Measurements from ENCODE around the gene OPCML. TPM values are rescaled to one million over a fixed set of nuclear protein-coding genes. Genes with fewer than 3 reads are reported as not detected.
A peak's percentile ranks its signal among the peaks of the same experiment; 100 is the strongest.

Gene OPCML
- polyA plus RNA-seq, 4 donors = 14.9 to 18.5 (median 15.9) TPM

DNA sequence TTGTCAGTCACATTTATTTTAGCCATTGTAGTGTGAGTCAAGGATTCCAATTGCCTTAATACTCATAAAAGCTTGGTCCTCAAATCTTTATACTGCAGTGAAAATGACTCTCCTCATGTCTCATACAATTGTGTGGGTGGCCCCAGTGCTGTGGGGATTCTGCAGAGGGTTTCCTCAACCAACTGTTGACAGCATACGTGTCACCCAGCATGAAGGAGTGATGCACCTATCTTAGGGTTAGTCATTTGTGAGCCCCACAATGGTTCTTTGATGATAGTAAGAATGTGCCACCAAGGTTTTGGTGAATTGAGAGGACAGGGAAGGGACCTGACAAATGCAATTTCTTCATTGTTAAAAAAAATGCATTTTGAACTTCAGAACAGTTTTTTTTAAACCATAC is 1046.2 kb downstream of the OPCML start:
- DNase-seq (ENCODE audit: low read depth in 4 of 4, low spot score in 3 of 4) = no peak

- no peak for DNase-seq (ENCODE audit: low read depth in 4 of 4, low spot score in 3 of 4)
These were observed 1057.3 kb downstream of the OPCML start for GRCh38 chr11:132475026-132475425.

DNA sequence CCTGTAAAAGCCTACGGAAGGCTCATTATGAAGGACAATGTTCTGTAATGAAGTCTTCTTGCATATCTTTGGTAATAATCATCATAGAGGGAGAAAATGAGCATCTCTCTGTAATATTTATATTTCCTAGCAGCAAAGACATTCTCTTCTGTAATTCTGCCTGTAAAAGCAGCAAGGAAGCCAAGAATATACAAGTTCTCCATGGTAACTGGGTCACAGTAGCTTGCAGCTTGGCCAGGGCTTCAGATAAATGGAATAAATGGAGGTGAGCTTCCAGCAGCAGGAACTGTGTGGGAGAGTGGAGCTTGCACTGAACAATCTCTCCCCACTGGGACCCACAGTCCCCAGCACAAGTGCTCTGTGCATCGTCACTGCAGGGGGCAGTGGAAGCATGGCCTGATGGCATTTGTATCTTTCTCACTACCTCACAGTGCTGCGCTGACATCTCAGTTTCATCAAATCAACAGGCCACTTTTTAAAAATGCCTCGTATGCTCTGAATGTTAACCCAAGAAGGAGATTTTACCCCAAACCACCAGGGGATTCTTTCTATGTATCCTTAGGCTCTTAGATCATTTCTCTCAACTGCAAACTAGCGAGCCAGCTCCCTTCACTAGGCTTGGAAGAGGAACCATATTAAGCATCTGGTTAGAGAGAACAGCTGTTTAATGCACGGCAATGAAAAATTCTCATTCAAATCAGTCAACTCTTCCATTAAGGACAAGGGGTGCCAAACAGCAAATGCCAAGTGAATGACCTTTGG is 1059.7 kb downstream of the OPCML start:
- no peak for DNase-seq (ENCODE audit: low read depth in 4 of 4, low spot score in 3 of 4)

- no peak for DNase-seq (ENCODE audit: low read depth in 4 of 4, low spot score in 3 of 4)
These were observed 1060.8 kb downstream of the OPCML start for GRCh38 chr11:132471466-132471865.

GRCh38 chr11:132466983-132467382 is 1065.3 kb downstream of the OPCML start:
- DNase-seq (ENCODE audit: low read depth in 4 of 4, low spot score in 3 of 4) = no peak

DNA sequence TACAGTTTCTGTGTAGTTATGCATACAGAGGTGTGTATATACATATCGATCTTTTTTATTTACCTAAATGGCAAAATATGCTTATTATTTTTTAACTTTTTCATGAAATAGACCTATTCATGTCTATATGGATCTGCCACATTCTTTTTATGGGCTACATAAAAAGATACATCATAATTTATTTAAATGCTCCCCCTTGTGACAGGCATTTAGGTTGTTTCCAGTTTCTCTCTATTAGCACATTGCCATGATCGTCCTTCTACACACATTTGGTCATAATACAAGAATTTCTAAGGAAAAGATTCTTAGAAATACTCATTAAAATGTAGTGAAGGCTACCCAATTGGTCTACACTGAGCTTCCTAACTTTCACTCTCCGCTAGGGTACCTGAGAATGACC is 1067.4 kb downstream of the OPCML start:
- DNase-seq (ENCODE audit: low read depth in 4 of 4, low spot score in 3 of 4) = no peak

DNA sequence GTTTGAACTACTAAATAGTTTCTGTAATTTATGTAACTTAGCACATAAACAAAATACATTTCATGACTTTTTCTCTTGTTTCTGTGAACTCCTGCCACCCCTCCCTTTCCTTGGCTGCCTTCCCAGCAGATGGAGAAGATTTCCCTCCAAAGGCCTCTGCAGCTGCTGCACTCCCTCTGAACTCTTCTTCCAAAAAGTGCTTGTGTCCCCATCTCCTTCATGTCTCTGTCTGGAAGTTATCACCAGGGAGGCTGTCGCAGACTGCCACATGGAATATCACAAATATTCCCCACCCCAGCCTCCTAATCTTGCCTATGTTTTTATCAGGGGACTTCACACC is 1068.3 kb downstream of the OPCML start:
- peak; percentile 56 to 82 (median 77) for DNase-seq (ENCODE audit: low read depth in 4 of 4, low spot score in 3 of 4)

DNA sequence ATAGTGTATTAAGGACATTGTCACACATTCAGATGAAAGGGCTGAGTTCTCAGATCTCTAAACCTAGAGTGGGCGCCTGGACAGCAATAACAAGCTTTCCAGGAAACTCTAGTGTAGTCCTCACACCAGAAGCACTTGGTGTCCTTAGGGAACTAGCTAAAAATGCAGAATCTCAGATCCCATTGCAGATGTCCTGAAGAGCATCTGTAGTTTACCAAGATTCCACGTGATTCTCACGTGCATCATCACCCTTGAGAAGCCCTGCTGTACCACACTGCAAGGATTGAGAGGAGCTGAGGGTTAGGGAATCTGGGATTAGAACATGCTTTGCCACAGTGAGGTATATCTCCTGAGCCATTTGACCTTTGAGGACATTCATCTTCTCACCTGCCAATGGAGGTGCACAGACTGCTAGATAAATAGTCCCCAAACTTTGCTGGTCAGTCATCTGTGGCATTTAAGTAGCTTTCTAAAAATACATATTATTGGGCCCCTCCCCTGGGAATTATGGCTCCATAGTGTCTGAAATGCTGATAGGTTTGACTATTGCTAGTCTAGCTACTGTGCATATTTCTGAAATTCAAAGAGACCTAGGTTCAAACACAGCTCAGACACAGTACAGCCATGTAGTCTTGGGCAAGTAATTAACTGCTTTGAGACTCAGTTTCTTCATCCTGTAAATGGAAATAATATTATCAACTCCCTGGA is 1068.9 kb downstream of the OPCML start:
- no peak for DNase-seq (ENCODE audit: low read depth in 4 of 4, low spot score in 3 of 4)

- no peak for DNase-seq (ENCODE audit: low read depth in 4 of 4, low spot score in 3 of 4)
These were observed 1072.6 kb downstream of the OPCML start for GRCh38 chr11:132459736-132460135.

DNA sequence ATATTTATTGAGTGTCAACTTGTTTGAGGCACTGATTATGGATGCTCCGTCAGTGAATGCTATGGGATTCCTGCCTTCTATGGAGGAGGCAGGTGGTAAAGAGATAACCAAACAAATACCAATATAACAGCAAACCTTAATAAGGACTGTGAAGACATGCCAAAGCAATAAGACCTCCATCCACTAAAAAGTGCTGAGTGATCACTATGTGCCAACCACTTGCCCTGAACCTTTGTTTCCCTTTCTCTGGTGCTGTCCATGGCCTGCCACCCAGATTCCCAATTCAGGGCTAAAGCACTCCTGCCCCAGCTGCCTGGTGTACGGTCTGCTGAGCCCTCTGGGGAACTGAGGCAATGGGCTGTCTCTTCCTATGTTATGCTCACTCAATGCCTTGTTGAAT is 1074.9 kb downstream of the OPCML start:
- no peak for DNase-seq (ENCODE audit: low read depth in 4 of 4, low spot score in 3 of 4)

DNA sequence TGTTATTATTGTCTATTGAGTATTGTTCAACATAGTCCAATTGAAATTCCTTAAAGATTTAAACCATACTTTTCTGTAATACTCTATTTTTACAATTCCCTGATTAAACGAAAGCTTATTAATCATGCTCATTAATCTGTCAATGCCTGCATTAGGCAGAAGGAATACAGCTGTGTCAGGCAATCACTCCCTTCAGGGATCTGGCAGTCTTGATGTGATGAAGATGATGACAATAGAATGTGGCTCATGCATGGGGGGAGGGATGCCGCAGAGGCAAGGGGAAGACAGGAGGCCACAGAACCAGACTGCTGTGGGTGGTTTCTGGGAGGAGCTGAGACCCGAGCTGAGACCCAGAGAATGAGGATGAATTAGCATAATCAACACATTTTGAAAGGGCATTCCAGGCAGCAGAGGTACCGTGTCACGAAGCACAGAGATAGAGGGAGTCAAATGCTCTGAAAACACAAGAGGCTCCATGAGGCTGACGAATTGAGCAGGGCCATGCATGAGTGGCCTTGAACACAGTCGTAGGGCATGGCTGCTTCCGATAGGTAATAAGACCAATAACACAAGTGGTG is 1075.5 kb downstream of the OPCML start:
- DNase-seq (ENCODE audit: low read depth in 4 of 4, low spot score in 3 of 4) = no peak

DNA sequence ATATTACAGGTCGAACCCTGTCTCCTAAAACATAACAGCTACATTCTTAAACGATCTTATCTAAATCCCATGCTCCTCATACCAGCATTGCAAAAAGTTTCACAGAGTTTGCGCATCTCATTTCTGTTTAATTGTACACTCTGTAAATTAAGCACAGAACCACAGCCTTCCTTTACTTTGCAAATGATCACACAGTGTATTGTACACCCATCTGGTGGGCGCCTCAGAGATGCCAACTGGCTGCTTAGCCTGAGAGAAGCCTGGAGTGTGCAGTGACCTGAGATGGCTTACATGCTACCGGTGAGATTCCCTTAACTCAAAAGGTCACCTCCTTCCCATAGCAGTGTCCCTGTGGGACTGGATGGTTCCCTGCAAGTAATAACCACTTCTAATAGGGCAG is 1077.3 kb downstream of the OPCML start:
- DNase-seq (ENCODE audit: low read depth in 4 of 4, low spot score in 3 of 4) = no peak

- no peak for DNase-seq (ENCODE audit: low read depth in 4 of 4, low spot score in 3 of 4)
These were observed 1078.9 kb downstream of the OPCML start for GRCh38 chr11:132453406-132453805.

- no peak for DNase-seq (ENCODE audit: low read depth in 4 of 4, low spot score in 3 of 4)
These were observed 1079.7 kb downstream of the OPCML start for GRCh38 chr11:132452616-132453015.

GRCh38 chr11:132451942-132452601 is 1080.2 kb downstream of the OPCML start:
- peak in 1 of 4 donors; percentile 20 for DNase-seq (ENCODE audit: low read depth in 4 of 4, low spot score in 3 of 4)

DNA sequence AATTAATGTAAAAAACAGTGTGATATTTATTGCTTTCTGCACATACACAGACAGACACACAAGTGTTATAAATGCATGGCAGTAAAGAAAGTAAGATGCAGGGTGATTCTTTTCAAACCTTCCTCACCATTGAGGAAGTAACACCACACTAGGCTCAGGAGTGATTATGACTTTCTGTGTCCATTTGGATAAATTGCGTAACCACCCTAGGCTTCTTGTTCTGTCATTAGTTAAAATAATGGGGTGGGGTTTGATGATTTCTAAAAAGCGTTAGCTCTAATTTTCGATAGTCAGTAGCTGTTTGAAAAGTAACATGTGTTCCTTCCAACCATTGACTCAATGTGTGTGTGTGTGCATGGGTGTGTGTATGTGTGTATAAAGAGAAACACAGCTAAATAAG is 1081.7 kb downstream of the OPCML start:
- no peak for DNase-seq (ENCODE audit: low read depth in 4 of 4, low spot score in 3 of 4)

- DNase-seq (ENCODE audit: low read depth in 4 of 4, low spot score in 3 of 4) = no peak
These were observed 1083.8 kb downstream of the OPCML start for GRCh38 chr11:132448334-132448995.

- no peak for DNase-seq (ENCODE audit: low read depth in 4 of 4, low spot score in 3 of 4)
These were observed 1084.5 kb downstream of the OPCML start for GRCh38 chr11:132447761-132448160.

- no peak for DNase-seq (ENCODE audit: low read depth in 4 of 4, low spot score in 3 of 4)
These were observed 1086.4 kb downstream of the OPCML start for GRCh38 chr11:132445859-132446291.

DNA sequence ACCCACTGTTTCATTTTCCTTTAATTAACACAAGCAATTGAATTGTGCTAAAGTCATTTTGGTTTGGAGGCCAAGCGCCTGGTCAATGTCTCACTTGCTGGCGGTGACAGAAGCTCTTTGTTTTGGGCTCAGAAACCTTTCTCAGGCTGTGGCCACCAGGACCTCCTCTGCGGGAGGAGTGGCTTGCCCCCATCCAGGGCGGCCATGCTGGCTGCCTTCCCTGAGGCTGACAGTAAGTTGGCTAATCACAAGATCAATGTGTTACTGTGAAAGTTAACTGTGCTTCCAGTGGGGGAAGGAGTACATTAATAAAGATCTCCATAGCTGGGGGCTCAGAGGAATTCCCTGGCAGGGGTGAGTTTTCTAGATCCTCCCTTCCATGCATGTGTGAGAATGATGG is 1087.4 kb downstream of the OPCML start:
- DNase-seq (ENCODE audit: low read depth in 4 of 4, low spot score in 3 of 4) = no peak

DNA sequence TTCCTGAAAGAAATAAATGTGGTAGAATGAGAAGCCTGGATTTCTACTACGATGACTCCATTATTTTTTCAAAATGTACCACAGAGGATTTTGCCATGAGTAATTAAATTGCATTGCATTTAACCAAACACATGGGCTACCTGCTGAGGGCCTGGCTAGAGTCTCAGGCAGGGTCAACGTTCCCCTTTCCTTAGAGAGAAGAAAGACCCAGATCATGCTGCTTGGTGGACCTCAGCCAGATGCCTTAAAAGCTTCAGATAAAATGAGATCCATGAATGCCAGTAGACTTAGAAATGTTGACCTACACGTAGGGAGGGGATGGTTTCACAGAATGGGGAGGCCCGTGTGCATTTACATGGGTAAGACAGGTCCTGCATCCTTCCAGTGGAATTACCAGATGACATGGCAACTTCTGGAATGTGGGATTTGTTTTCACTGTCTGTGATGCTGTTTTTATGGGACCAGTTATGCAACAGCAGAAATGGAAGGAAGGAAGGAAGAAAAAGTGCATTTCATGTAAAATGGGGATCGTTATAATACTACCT is 1092.5 kb downstream of the OPCML start:
- DNase-seq (ENCODE audit: low read depth in 4 of 4, low spot score in 3 of 4) = no peak
